ENCODE measurements around the gene PSMD12.
"Not testable (repeated sequence)": the region's sequence is repeated elsewhere in the genome, so short reads cannot be mapped to it uniquely, and the experiment has no call there.

PSMD12 gene

DNA sequence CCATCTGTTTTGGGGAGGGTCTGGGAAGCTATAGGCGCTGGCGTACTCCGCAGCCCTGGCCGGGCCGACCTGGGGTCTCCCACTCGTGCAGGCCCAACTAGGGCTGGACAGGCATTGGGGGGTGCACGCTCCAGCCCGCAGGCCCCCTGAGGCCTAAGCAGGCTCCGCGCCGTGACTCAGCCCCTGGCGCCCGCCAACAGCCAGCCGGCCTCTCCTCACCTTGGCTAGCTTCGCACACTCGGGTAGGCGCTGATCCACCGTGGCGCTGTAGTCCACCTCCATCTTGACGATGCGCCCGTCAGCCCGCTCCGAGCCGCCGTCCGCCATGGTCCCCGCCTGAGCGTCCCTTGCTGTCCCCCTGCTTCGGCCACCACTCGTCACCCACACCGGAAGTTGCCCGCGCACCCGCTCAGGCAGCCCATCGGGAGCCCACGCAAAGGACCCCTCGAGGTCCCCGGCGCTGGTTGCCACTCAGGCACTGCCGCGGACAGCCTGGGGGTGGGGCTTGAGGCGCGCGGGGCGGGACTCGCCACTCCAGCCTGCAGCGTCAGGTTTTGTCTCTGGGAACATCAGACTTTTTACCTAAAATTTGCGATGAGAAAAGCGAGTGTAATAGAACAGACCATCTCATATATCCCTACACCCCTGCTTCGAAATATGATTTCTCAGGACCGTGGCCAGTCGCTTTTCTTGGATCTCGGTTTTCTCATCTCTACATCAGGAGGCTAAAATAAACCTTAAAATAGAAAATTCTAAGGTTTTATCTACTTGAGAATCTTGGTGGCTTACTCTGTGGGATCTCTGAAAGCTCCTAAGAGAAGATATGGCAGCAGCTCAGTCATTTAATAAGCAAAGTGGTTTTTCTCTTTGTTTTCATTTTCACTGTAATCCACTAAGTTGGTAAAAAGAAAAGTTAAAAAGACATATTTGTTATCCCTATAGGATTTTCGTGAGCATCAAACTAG, at the start of gene PSMD12:
Gene PSMD12, minus strand, starts transcription at position 385 of the 965 bp plus-strand sequence. Its CDS starts 58 bp downstream, at position 327.
- no peak for DNase-seq

DNA sequence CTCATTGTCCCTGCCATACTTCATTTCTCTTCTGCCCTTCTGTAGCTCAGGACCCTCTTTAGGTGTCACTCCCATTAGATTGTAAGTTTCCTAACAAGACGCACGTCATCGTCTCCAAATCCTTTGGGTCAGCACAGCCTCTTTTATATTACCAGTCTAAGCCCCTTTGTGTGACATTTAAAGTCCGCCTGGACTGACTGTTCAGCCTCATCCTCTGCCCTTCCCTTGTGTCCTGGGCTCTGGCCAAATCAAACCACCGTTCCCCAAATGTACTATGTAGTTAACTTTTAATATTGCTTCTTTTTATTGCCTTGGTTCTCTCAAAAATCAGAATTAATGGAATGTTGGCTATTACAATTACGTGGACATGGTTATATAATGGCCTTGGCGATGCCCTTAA, 48.9 kb upstream of the PSMD12 start:
- no peak for DNase-seq

DNA sequence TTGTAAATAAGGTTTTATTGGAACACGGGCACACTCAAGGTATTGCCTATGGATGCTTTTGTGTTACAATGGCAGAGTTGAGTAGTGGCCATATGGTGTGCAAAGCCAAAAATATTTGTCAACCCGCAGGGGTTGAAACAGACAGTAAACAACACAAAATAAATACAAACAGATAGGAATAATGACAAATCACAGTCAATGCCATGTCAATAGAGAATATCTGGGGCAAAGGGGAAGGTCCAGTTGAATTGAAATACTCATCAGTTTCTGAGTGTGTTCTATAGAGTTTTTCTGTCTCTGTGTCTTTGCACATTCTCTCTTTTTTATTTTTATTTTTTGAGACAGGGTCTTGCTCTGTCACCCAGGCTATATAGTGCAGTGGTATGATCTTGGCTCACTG, 48.2 kb upstream of the PSMD12 start:
- DNase-seq = no peak

- DNase-seq = no peak
These were observed 47.8 kb upstream of the PSMD12 start for GRCh38 chr17:67414130-67414529.

GRCh38 chr17:67413388-67413787, 47.0 kb upstream of the PSMD12 start:
- no peak for DNase-seq

DNA sequence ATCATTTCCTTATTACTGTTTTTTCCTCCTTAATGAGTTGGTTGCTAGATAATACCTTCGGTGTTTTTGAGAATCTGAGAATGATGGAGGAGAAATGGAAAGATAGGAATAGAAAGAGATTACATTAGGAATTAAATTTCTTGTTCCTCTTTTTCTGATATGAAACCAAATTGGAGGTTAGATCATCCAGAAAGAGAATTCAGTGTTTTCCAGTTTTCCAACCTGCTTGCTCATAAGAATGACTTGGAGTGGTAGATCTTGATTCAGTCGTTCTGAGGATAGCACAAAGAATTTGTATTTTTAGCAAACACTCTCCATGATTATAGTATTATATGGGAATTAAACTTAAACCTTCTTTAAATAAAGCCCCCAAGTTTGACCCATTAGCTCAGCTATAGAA, 46.6 kb upstream of the PSMD12 start:
- DNase-seq = no peak

- no peak for DNase-seq
These were observed 45.7 kb upstream of the PSMD12 start for GRCh38 chr17:67412032-67412431.

GRCh38 chr17:67411397-67411796, 45.0 kb upstream of the PSMD12 start:
- DNase-seq = no peak

DNA sequence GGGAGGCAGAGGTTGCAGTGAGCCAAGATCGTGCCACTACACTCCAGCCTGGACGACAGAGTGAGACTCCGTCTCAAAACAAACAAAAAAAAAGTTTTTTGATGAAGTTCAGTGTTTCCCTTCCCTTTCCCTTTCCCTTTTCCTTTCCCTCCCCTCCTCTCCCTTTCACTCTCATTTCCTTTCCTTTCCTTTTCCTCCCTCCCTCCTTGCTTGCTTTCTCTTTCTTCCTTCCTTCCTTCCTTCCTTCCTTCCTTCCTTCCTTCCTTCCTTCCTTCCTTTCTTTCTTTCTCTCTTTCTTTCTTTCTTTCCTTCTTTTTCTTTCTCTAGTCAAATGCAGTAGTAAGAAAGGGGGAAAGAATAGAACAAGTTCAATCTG, 42.1 kb upstream of the PSMD12 start:
- DNase-seq = not testable (repeated sequence)

DNA sequence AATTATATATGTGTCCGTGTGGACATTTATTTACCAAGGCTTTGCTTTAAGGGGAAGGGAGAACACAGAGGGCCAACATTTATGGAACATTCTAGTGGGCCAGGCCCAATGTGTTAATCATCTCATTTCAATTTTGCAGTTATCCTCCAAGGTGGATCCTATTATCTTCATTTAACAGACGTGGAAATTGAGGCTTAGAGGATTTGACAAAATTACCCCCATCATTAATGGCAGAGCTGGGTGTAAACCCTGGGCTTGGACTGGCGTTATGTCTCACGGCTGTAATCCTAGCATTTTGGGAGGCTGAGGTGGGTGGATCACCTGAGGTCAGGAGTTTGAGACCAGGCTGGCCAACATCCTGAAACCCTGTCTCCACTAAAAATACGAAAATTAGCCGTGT, 37.1 kb upstream of the PSMD12 start:
- DNase-seq = no peak

DNA sequence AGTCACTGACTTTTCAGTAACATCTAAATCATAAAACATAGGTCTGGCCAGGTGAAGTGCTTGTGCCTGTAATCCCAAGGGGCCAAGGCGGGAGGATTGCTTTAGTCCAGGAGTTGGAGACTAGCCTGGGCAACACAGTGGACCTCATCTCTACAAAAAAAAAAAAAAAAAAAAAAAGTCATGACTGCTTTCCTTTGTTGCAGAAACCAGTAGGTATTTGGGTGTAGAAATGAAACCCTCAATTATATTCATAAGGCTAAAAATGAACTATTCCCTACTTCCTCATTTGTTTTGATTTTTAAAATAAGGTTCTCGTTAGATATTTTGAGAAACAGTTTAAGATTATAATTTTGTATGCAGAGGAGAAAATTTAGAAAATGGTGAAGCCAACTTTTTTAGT, 36.7 kb upstream of the PSMD12 start:
- no peak for DNase-seq

- DNase-seq = no peak
These were observed 35.5 kb upstream of the PSMD12 start for GRCh38 chr17:67401598-67402504.

DNA sequence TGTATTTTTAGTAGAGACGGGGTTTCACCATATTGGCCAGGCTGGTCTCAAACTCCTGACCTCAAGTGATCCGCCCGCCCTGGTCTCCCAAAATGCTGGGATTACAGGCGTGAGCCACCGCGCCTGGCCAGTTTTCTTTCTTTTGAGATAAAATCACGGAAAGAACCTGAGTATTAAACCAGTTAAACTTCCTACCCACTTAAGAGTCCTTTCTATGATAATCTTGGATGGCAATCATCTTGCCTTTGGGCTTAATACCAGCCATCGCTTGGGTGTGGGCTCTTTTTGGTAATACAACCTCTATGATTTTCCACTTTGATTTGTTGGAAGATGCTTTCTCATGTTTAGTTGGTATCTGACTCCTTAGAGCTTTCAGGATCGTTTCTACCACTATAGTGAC, 34.7 kb upstream of the PSMD12 start:
- DNase-seq = no peak

DNA sequence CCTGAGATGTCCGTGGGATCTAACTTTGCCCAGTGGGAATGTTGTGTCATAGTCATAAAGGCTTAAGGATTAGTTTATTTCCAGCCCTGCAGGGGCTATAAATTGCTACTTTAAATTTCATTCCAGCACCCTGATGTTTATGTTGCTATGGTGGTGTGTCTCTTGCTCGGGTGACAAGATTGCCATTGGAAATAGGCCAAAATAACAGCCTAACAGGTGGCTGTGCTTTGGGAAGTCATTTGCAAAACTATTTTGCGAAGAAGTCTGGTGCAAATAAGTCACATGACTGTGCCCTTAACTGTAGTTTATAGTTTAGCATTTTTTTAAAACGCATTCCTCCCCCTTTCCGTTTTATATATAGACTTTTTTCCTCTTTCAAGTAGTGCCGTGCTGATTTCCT, 33.8 kb upstream of the PSMD12 start:
- no peak for DNase-seq

DNA sequence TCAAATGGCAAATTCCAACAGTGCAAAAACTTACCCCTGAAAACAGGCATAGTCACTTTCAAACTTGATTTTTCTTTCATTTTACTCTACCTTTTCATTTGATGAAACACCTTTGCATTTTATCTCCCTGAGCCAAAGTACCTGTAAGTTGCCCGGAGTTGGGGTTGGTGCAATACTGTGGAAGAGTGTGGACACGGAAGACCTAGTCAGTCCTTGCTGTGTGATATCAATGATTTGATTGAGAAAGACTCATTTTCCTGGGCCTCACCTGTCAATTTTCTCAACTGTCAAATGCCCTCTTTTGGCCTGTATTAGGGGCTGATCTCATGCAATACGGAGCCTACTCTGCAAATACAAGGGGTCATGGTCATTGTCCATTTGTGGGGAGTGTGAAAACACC, 33.3 kb upstream of the PSMD12 start:
- DNase-seq = no peak

DNA sequence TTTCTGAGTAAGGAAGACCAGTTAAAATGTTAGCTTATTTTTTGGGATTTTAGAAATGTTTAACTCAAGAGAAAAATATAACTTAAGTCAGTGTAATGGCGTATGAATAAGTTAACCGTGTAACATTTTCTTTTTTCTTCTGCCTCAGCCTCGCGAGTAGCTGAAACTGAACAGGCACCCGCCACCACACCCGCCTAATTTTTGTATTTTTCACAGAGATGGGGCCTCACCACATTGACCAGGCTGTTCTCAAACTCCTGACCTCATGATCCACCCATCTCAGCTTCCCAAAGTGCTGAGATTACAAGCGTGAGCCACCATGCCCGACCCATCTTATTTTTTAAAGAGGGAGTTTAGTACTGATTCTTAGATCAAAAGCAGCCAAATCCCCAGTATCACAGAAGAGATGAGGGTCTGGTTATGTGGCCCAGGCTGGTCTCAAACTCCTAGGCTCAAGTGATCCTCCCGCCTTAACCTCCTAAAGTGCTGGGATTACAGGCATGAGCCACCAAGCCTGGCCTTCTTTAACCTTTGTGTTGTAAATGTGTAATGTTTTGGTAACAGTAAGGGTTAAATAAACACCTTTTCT, 27.5 kb upstream of the PSMD12 start:
- DNase-seq = no peak

DNA sequence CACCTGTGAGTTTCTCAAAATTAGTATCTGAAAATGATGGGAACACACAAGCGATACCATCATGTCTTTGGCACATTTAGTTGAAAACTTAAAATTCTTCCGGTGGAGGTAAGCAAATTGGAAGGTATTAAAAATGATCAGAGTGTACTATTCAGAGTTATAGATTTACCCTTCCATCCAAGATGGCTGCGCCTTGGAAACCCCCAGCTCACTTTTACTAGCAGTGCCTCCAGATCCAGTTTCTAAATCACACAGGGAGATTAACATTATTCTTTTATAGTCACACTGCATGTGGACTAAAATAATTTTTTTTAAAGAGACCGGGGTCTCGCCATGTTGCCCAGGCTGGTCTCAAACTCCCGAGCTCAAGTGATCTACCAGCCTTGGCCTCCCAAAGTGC, 25.7 kb upstream of the PSMD12 start:
- DNase-seq = no peak

- DNase-seq = no peak
These were observed 24.4 kb upstream of the PSMD12 start for GRCh38 chr17:67390646-67391361.

DNA sequence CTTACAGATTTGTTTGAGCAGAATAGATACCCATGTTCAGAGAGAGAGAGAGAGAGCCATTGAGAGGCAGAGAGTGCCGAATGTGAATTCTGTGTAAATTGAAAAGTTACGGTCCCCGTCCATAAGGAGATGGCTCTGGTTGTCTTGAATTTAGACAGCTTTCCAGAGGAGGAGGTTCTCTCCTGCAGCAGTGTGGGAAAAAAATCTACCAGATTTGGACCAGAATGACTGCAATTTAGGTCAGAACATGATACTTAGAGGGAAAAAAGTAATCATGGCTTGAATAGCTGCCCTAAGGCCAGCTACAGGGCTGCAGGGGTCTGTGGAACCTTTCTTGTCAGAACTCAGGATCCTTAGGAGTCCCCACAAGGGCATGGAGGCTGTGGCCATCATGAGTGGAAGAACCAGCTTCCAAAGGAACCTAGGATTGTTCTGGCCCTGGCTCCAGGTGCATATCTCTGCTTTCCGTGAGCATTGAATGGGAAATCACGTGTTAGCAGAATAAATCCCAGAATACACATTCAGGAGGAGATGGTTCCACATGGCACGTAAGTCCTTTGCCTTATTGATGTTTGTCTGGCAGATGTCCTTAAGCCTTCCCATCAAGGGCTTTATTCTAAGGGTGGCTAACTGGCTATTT, 23.7 kb upstream of the PSMD12 start:
- no peak for DNase-seq

DNA sequence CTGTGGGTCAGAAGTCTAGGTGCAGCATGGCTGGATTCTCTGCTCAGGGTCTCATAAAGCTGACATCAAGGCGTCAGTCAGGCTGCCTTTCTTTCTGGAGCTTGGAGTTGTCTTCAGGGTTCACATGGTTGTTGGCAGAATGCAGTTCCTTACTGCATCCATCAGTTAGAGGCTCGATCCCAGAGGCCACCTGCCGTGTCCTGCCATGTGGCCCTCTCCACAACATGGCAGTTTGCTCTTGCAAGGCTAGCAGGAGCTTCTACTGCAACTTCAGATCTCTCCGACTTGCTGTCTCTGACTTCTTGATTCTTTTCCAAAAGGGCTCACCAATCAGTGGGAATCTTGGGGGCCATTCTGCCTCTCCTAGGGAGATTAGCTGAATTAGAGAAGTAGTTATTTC, 22.6 kb upstream of the PSMD12 start:
- no peak for DNase-seq

GRCh38 chr17:67388536-67388935, 22.2 kb upstream of the PSMD12 start:
- not testable (repeated sequence) for DNase-seq

- no peak for DNase-seq
These were observed 20.7 kb upstream of the PSMD12 start for GRCh38 chr17:67386965-67387551.

Measured in cortex of kidney (tissue), 1 donor.